K562 (cell line): ENCODE measurements around the gene IGSF3. TPM values are rescaled to one million over a fixed set of nuclear protein-coding genes. Genes with fewer than 3 reads are reported as not detected.

Experiments
- ATAC-seq: fragments of 200-7000 bp; cut with Tn5 transposase; 3 replicates; pipeline ENCODE4 v1.9.1; 2020; ENCODE audit warnings: moderate library complexity
- BruUV-seq: library from RNA; stranded (reverse); fragments of 400-500 nt; replicated peaks from 2 replicates; lab custom pipeline; 2021; lab: Mats Ljungman, UMichigan
- CTCF ChIA-PET: fragments of 300-600 bp; formaldehyde crosslinking; extraction: SDS; loops from one replicate; lab custom pipeline; 2021; ENCODE audit warnings: low intra/inter-chr PET ratio; lab: Yijun Ruan, JAX
- POLR2A ChIA-PET: fragments of 300-600, 350-650 bp; sonication (Branson Sonifier 250); formaldehyde crosslinking; extraction: SDS; loops from one replicate; lab custom pipeline; 2021; ENCODE audit warnings: antibody characterized with exemption, inconsistent platforms; lab: Yijun Ruan, JAX
- DNase-seq, 4 experiments: peaks; one replicate each; pipeline versions ENCODE4 v3.0.0 to v3.0.0-alpha.2; 2011 to 2018; ENCODE audit warnings: low spot score in 3 of 4, mixed read lengths in 3 of 4; ENCODE audit errors: extremely low read depth in 1 of 4
- FAIRE-seq: peaks from 2 replicates; lab custom pipeline; 2011; peaks lifted over from hg19 to GRCh38; lab: Jason Lieb, UNC
- H2AFZ ChIP-seq: 2 replicates; pipeline ENCODE4 v1.6.0; 2011; ENCODE audit warnings: low read depth, low read length, control low read depth, inconsistent platforms
- H3K27ac ChIP-seq: fragments of 200-600 bp; 3 replicates; pipeline ENCODE4 v1.8.0; 2011; ENCODE audit warnings: low read depth, mild to moderate bottlenecking, control low read depth, inconsistent platforms, low read length, moderate library complexity, mixed read lengths; ENCODE audit errors: extremely low read depth
- H3K27me3 ChIP-seq, 2 experiments: fragments of 300-600 bp in 1 of 2; 2 replicates in 1 of 2; 3 replicates in 1 of 2; pipeline versions ENCODE4 v1.6.0 to v1.8.0; 2011; ENCODE audit warnings: inconsistent platforms in 2 of 2, low read length in 2 of 2, mild to moderate bottlenecking in 1 of 2, mixed read lengths in 1 of 2, moderate library complexity in 1 of 2; ENCODE audit not compliant: control insufficient read depth in 2 of 2, insufficient read depth in 2 of 2
- H3K36me3 ChIP-seq: fragments of 300-600 bp; 3 replicates; pipeline ENCODE4 v1.8.0; 2011; ENCODE audit warnings: mild to moderate bottlenecking, low read length, inconsistent platforms; ENCODE audit not compliant: control insufficient read depth, insufficient read depth
- H3K4me1 ChIP-seq, 2 experiments: fragments of 200-600 bp in 1 of 2; replicated peaks in 1 of 2; 2 replicates in 1 of 2; 3 replicates in 1 of 2; pipeline versions ENCODE4 v1.5.1 to v1.8.0; 2011; ENCODE audit warnings: inconsistent platforms in 2 of 2, low read length in 2 of 2, mild to moderate bottlenecking in 1 of 2, mixed read lengths in 1 of 2, moderate library complexity in 1 of 2; ENCODE audit not compliant: control insufficient read depth in 2 of 2, insufficient read depth in 2 of 2
- H3K4me2 ChIP-seq: 2 replicates; pipeline ENCODE4 v1.6.1; 2011; ENCODE audit warnings: low read length, control low read depth, inconsistent platforms, mixed read lengths; ENCODE audit not compliant: insufficient read depth
- H3K4me3 ChIP-seq: fragments of 200-600 bp; sonication (generic), shearing (Covaris generic); 2 replicates; pipeline ENCODE4 v1.5.1; 2016; ENCODE audit warnings: control low read depth, inconsistent platforms
- H3K79me2 ChIP-seq: fragments of 200-600 bp; 3 replicates; pipeline ENCODE4 v1.8.0; 2011; ENCODE audit warnings: low read length, inconsistent platforms; ENCODE audit not compliant: control insufficient read depth, insufficient read depth
- H3K9ac ChIP-seq, 2 experiments: 2 replicates each; pipeline versions ENCODE4 v1.6.0 to v1.6.1; 2011; ENCODE audit warnings: low read depth in 2 of 2, low read length in 2 of 2, control low read depth in 1 of 2, inconsistent platforms in 1 of 2, mild to moderate bottlenecking in 1 of 2, mixed read lengths in 1 of 2; ENCODE audit not compliant: insufficient read depth in 1 of 2
- H3K9me1 ChIP-seq: one replicate; pipeline ENCODE4 v1.6.0; 2011; ENCODE audit warnings: inconsistent platforms, mild to moderate bottlenecking, low read length, moderate library complexity; ENCODE audit not compliant: control insufficient read depth, insufficient read depth
- H3K9me3 ChIP-seq: replicated peaks from 2 replicates; pipeline ENCODE4 v1.5.1; 2011; ENCODE audit warnings: low read depth, low read length, inconsistent platforms; ENCODE audit not compliant: control insufficient read depth, insufficient read depth
- H4K20me1 ChIP-seq: replicated peaks from 2 replicates; pipeline ENCODE4 v1.6.1; 2011; ENCODE audit warnings: low read length, inconsistent platforms, mixed read lengths; ENCODE audit not compliant: control insufficient read depth, insufficient read depth
- ARHGAP35 ChIP-seq: fragments of 450-650 bp; IDR thresholded peaks from 2 replicates; pipeline ENCODE4 v1.6.1; 2018; ENCODE audit not compliant: partially characterized antibody
- CAMTA2 ChIP-seq: fragments of 250-450 bp; sonication (Bioruptor Pico); conservative IDR thresholded peaks from 2 replicates; pipeline ENCODE4 v1.5.1; 2022
- FOXP1 ChIP-seq: sonication (generic); formaldehyde crosslinking; IDR thresholded peaks from 2 replicates; pipeline ENCODE4 v1.8.0; 2022; ENCODE audit warnings: mild to moderate bottlenecking, missing genetic modification reagents
- HDAC2 ChIP-seq: fragments of 450-650 bp; IDR thresholded peaks from 2 replicates; pipeline ENCODE4 v1.6.1; 2016; ENCODE audit warnings: mild to moderate bottlenecking
- NFATC3 ChIP-seq: fragments of 450-650 bp; IDR thresholded peaks from 2 replicates; pipeline ENCODE4 v1.6.1; 2017; ENCODE audit warnings: mild to moderate bottlenecking
- OTX1 ChIP-seq: fragments of 450-650 bp; formaldehyde crosslinking; IDR thresholded peaks from 2 replicates; pipeline ENCODE4 v1.4.0; 2022; ENCODE audit warnings: mild to moderate bottlenecking
- PCBP1 ChIP-seq: fragments of 200-400 bp; formaldehyde crosslinking; IDR thresholded peaks from 2 replicates; pipeline ENCODE4 v1.6.1; 2018; ENCODE audit warnings: mild to moderate bottlenecking, low read depth, low read length; ENCODE audit not compliant: poor library complexity, severe bottlenecking
- POLR2A ChIP-seq: fragments of 450-650 bp; conservative IDR thresholded peaks from 2 replicates; pipeline ENCODE4 v1.6.1; 2016
- POLR2B ChIP-seq: fragments of 450-650 bp; IDR thresholded peaks from 2 replicates; pipeline ENCODE4 v1.6.1; 2018; ENCODE audit warnings: low read depth; ENCODE audit not compliant: partially characterized antibody
- POLR2G ChIP-seq: fragments of 200-400 bp; formaldehyde crosslinking; IDR thresholded peaks from 2 replicates; pipeline ENCODE4 v1.6.1; 2017; ENCODE audit warnings: low read depth, mild to moderate bottlenecking, antibody characterized with exemption, low read length, moderate library complexity
- POLR3A ChIP-seq: IDR thresholded peaks from 2 replicates; pipeline ENCODE4 v1.6.1; 2011; ENCODE audit warnings: borderline replicate concordance, mild to moderate bottlenecking, moderate library complexity; ENCODE audit not compliant: insufficient read length, insufficient read depth; ENCODE audit errors: extremely low read depth
- RBM14 ChIP-seq: fragments of 200-400 bp; formaldehyde crosslinking; IDR thresholded peaks from 2 replicates; pipeline ENCODE4 v1.6.1; 2018; ENCODE audit warnings: low read depth, mild to moderate bottlenecking, low read length, moderate library complexity, borderline replicate concordance; ENCODE audit not compliant: insufficient read depth
- RBM22 ChIP-seq: fragments of 200-400 bp; formaldehyde crosslinking; IDR thresholded peaks from 2 replicates; pipeline ENCODE4 v1.6.1; 2018; ENCODE audit warnings: low read length, low read depth; ENCODE audit not compliant: poor library complexity, severe bottlenecking
- ZNF3 ChIP-seq: fragments of 250-450 bp; sonication (Bioruptor Pico); IDR thresholded peaks from 2 replicates; pipeline ENCODE4 v1.5.0; 2021; ENCODE audit warnings: mild to moderate bottlenecking, moderate library complexity
- ZNF589 ChIP-seq: fragments of 200-800 bp; sonication (Bioruptor generic); IDR thresholded peaks from 2 replicates; pipeline ENCODE4 v1.6.1; 2016; ENCODE audit warnings: low read depth, missing genetic modification characterization, missing compliant biosample characterization
- ZNF644 ChIP-seq: fragments of 200-800 bp; sonication (Bioruptor generic); IDR thresholded peaks from 2 replicates; pipeline ENCODE4 v1.6.1; 2016; ENCODE audit warnings: low read depth, missing genetic modification characterization, missing compliant biosample characterization
- ZNF695 ChIP-seq: fragments of 450-650 bp; formaldehyde crosslinking; IDR thresholded peaks from 2 replicates; pipeline ENCODE4 v1.4.0; 2020; ENCODE audit warnings: mild to moderate bottlenecking, moderate library complexity
- ZNF75A ChIP-seq: fragments of 450-650 bp; formaldehyde crosslinking; IDR thresholded peaks from 2 replicates; pipeline ENCODE4 v1.4.0; 2020; ENCODE audit warnings: mild to moderate bottlenecking
- WGBS: fragments of 100-300 bp; shearing (Covaris generic); methylation state at CpG from one replicate; pipeline ENCODE4 v1.1.6; 2016; ENCODE audit warnings: low coverage, mixed read lengths; ENCODE audit not compliant: insufficient coverage; ENCODE audit errors: missing lambda C conversion rate; 5-methylcytosine and 5-hydroxymethylcytosine counted together
- in situ Hi-C: fragments of 300-500 bp; cut with MboI; formaldehyde crosslinking; loops from 4 replicates; pipeline ENCODE4 v1.15.0; 2018; ENCODE audit warnings: inconsistent platforms, mixed read lengths
- intact Hi-C: fragments of 100-400 bp; cut with micrococcal nuclease; formaldehyde crosslinking; loops from 2 replicates; pipeline ENCODE4 v1.14.2; 2022
- polyA plus RNA-seq, 8 experiments: library from polyadenylated mRNA; depleted of rRNA in 4 of 8; stranded (reverse) in 5 of 8; unstranded in 3 of 8; fragments of >200 nt; fragmentation: Nextera tagmentation in 2 of 8; fragmentation: Illumina TruSeq in 1 of 8; extraction: Ambion mirVana in 2 of 8; extraction: Trizol in 1 of 8; gene quantifications; 2 replicates each; pipeline versions ENCODE4 v1.2.1 to v1.2.3, GENCODE V29; 2011 to 2014; ENCODE audit warnings: inconsistent platforms in 1 of 8, missing spikeins in 1 of 8
- total RNA-seq, 7 experiments: library from RNA; depleted of rRNA in 6 of 7; stranded (reverse); fragments of >200 nt in 6 of 7; fragmentation: Illumina TruSeq in 2 of 7; extraction: Trizol in 2 of 7; gene quantifications; 2 replicates each; pipeline versions ENCODE4 v1.2.1 to v1.2.3, GENCODE V29; 2011 to 2021; ENCODE audit warnings: low replicate concordance in 1 of 7
- TF ChIP-seq, protein P1 (sequence below): sonication (generic); formaldehyde crosslinking; IDR thresholded peaks from 2 replicates; pipeline ENCODE4 v1.8.1; 2023; ENCODE audit warnings: mild to moderate bottlenecking, missing genetic modification reagents
- TF ChIP-seq, protein P2 (sequence below): fragments of 250-450 bp; sonication (Bioruptor Pico); IDR thresholded peaks from 2 replicates; pipeline ENCODE4 v1.4.0; 2020; ENCODE audit warnings: mild to moderate bottlenecking, moderate library complexity, borderline replicate concordance

IGSF3 gene
- total and polyA plus RNA-seq, 9 of the 15 experiments (the other 6 are each of a cell fraction or from before 2014, with no cell fraction given) = 1.1 to 15.0 (median 8.3) TPM

DNA sequence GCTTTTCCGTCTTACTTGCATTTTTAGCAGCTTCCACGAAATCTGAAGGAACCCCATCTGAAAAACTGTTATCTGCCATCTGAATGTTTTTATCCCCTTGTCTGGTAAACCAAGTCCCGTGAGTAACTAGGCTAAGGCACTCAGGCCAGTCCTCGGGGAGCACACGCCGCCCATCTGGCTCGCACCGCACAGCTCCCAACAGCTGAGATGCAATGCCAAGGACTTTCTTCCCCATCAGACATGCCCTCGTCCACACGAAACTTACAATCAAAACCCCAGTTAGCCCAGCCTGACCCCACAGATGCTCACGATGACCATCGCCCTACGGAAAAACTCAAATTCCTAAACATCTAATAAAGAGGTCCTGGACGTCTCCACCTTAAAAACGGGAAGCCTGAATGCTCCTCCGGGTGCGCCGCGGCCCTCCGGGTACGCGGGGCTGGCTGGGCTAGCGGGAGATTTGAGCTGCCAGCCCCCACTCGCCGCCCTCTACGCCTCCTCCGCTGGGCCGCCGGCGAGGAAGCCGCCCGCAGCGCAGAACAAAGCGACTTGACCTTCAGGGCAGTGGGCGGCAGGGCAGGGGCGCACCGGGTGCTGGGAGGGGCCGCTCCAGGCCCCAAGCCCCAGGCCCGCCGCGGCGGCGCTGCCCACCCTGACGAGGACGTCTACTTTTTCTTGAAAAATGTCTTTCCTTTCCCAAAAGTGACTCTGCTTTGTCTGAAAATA, 133.4 kb downstream of the IGSF3 start:
- Histone ChIP-seq H3K4me3 (no peak overlapping the region), H4K20me1 (no peaks in the 10 kb centered on the region), H3K9me1 (no peaks in the 10 kb centered on the region), H3K4me2 (no peak overlapping the region), H2AFZ (no peak overlapping the region), H3K27ac (no peak overlapping the region), H3K4me1 (peaks cover 0 to 3% of the 10 kb centered on the region in 2 experiments; a peak in 2 of 5 replicates), H3K9me3 (no peaks in the 10 kb centered on the region), H3K36me3 (peaks cover 57% of the 10 kb centered on the region), H3K79me2 (no peaks in the 10 kb centered on the region), H3K9ac (no peak overlapping the region), H3K27me3 (no peaks in the 10 kb centered on the region)
- ChIA-PET CTCF (no interaction called here), POLR2A (no interaction called here)
- no peak for FAIRE-seq
- no peak for ATAC-seq
- in situ Hi-C loops (no loop called here), intact Hi-C loops (no loop called here)
- BruUV-seq = no TSS peak
- no peak for DNase-seq
- WGBS = 95% methylated on average over 43 of the region's 45 CpGs
- TF ChIP-seq ZNF75A (CRISPR knock-in tag) = no peak
- TF ChIP-seq ZNF3 (CRISPR knock-in tag) = no peak
- TF ChIP-seq HDAC2 = no peak
- no peak for TF ChIP-seq POLR2B
- TF ChIP-seq RBM14 = 0 out of 2 replicates have a peak, but pooled peaks have one; percentile 47
- TF ChIP-seq OTX1 (CRISPR knock-in tag) = no peak
- TF ChIP-seq ARHGAP35 = no peak
- TF ChIP-seq RBM22 = peak; percentile 51
- TF ChIP-seq ZNF589 (CRISPR knock-in tag) = no peak
- TF ChIP-seq POLR2A = no peak
- TF ChIP-seq FOXP1 (CRISPR knock-in tag) = no peak
- TF ChIP-seq ZNF695 (CRISPR knock-in tag) = no peak
- TF ChIP-seq NFATC3 = no peak
- TF ChIP-seq, protein P1, sequence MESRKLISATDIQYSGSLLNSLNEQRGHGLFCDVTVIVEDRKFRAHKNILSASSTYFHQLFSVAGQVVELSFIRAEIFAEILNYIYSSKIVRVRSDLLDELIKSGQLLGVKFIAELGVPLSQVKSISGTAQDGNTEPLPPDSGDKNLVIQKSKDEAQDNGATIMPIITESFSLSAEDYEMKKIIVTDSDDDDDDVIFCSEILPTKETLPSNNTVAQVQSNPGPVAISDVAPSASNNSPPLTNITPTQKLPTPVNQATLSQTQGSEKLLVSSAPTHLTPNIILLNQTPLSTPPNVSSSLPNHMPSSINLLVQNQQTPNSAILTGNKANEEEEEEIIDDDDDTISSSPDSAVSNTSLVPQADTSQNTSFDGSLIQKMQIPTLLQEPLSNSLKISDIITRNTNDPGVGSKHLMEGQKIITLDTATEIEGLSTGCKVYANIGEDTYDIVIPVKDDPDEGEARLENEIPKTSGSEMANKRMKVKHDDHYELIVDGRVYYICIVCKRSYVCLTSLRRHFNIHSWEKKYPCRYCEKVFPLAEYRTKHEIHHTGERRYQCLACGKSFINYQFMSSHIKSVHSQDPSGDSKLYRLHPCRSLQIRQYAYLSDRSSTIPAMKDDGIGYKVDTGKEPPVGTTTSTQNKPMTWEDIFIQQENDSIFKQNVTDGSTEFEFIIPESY = peak; percentile 67
- TF ChIP-seq CAMTA2 = no peak
- TF ChIP-seq PCBP1 = peak; percentile 57
- TF ChIP-seq, protein P2, sequence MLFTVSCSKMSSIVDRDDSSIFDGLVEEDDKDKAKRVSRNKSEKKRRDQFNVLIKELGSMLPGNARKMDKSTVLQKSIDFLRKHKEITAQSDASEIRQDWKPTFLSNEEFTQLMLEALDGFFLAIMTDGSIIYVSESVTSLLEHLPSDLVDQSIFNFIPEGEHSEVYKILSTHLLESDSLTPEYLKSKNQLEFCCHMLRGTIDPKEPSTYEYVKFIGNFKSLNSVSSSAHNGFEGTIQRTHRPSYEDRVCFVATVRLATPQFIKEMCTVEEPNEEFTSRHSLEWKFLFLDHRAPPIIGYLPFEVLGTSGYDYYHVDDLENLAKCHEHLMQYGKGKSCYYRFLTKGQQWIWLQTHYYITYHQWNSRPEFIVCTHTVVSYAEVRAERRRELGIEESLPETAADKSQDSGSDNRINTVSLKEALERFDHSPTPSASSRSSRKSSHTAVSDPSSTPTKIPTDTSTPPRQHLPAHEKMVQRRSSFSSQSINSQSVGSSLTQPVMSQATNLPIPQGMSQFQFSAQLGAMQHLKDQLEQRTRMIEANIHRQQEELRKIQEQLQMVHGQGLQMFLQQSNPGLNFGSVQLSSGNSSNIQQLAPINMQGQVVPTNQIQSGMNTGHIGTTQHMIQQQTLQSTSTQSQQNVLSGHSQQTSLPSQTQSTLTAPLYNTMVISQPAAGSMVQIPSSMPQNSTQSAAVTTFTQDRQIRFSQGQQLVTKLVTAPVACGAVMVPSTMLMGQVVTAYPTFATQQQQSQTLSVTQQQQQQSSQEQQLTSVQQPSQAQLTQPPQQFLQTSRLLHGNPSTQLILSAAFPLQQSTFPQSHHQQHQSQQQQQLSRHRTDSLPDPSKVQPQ (CRISPR knock-in tag) = no peak
- peak; percentile 60 for TF ChIP-seq POLR2G
- TF ChIP-seq POLR3A = no peak
- no peak for TF ChIP-seq ZNF644 (tag)
